Measurements from ENCODE around the gene LAGE3.
"Not testable (repeated sequence)": the region's sequence is repeated elsewhere in the genome, so short reads cannot be mapped to it uniquely, and the experiment has no call there.

LAGE3 gene

GRCh38 chrX:154506483-154507332 is 27.6 kb upstream of the LAGE3 start:
- H3K4me3 ChIP-seq (ENCODE audit: low read depth, low read length) = no peak overlapping the region
- H3K9me3 ChIP-seq (ENCODE audit: severe bottlenecking) = peaks cover 7% of the 10 kb centered on the region
- H3K27ac ChIP-seq = no peak overlapping the region
- H3K27me3 ChIP-seq (ENCODE audit: insufficient read depth, low read depth, severe bottlenecking) = peaks cover 9% of the 10 kb centered on the region
- DNase-seq = no peak
- TF ChIP-seq CTCF (IDR thresholded peaks at IDR 0.05; ENCODE audit: low read depth, low read length) = no peak
- peaks cover 17% of the 10 kb centered on the region for H3K36me3 ChIP-seq

GRCh38 chrX:154505734-154506133 is 26.7 kb upstream of the LAGE3 start:
- Histone ChIP-seq H3K4me3 (ENCODE audit: low read depth, low read length) (no peak overlapping the region), H3K27me3 (ENCODE audit: insufficient read depth, low read depth, severe bottlenecking) (peaks cover 7% of the 10 kb centered on the region), H3K9me3 (ENCODE audit: severe bottlenecking) (peaks cover 7% of the 10 kb centered on the region), H3K36me3 (peaks cover 17% of the 10 kb centered on the region), H3K27ac (no peak overlapping the region)
- no peak for TF ChIP-seq CTCF (IDR thresholded peaks at IDR 0.05; ENCODE audit: low read depth, low read length)
- no peak for DNase-seq

- H3K9me3 ChIP-seq (ENCODE audit: severe bottlenecking) = no peaks in the 10 kb centered on the region
- peaks cover 11% of the 10 kb centered on the region; the same call in 1 of the 2 replicates for H3K36me3 ChIP-seq
- TF ChIP-seq CTCF (IDR thresholded peaks at IDR 0.05; ENCODE audit: low read depth, low read length) = no peak
Measured at GRCh38 chrX:154502989-154503388, 23.9 kb upstream of the LAGE3 start.

GRCh38 chrX:154502098-154502497 is 23.0 kb upstream of the LAGE3 start:
- H3K36me3 ChIP-seq = peaks cover 8% of the 10 kb centered on the region; the same call in 1 of the 2 replicates
- no peak for TF ChIP-seq CTCF (IDR thresholded peaks at IDR 0.05; ENCODE audit: low read depth, low read length)
- H3K9me3 ChIP-seq (ENCODE audit: severe bottlenecking) = no peaks in the 10 kb centered on the region
- DNase-seq = no peak
- H3K27me3 ChIP-seq (ENCODE audit: insufficient read depth, low read depth, severe bottlenecking) = peaks cover 6% of the 10 kb centered on the region
- H3K4me3 ChIP-seq (ENCODE audit: low read depth, low read length) = no peak overlapping the region
- H3K27ac ChIP-seq = no peak overlapping the region

More at GRCh38 chrX:154502989-154503388, 23.9 kb upstream of the LAGE3 start:
- peaks cover 6% of the 10 kb centered on the region for H3K27me3 ChIP-seq (ENCODE audit: insufficient read depth, low read depth, severe bottlenecking)
- no peak overlapping the region for H3K4me3 ChIP-seq (ENCODE audit: low read depth, low read length)
- H3K27ac ChIP-seq = no peak overlapping the region
- no peak for DNase-seq

GRCh38 chrX:154501423-154501822 is 22.3 kb upstream of the LAGE3 start:
- H3K27ac ChIP-seq = not testable (repeated sequence)

GRCh38 chrX:154496591-154497137 is 17.6 kb upstream of the LAGE3 start:
- not testable (repeated sequence) for H3K4me3 ChIP-seq (ENCODE audit: low read depth, low read length); H3K9me3 ChIP-seq (ENCODE audit: severe bottlenecking); DNase-seq; H3K27ac ChIP-seq; H3K27me3 ChIP-seq (ENCODE audit: insufficient read depth, low read depth, severe bottlenecking); H3K36me3 ChIP-seq

More at GRCh38 chrX:154501423-154501822, 22.3 kb upstream of the LAGE3 start:
- H3K9me3 ChIP-seq (ENCODE audit: severe bottlenecking); H3K27me3 ChIP-seq (ENCODE audit: insufficient read depth, low read depth, severe bottlenecking); DNase-seq; H3K4me3 ChIP-seq (ENCODE audit: low read depth, low read length); H3K36me3 ChIP-seq: not testable (repeated sequence)

Data from WERI-Rb-1 (cell line).